ENCODE measurements around the gene STRN4. TPM values are rescaled to one million over a fixed set of nuclear protein-coding genes. Genes with fewer than 3 reads are reported as not detected.
A peak's percentile ranks its signal among the peaks of the same experiment; 100 is the strongest.
"Not testable (repeated sequence)": the region's sequence is repeated elsewhere in the genome, so short reads cannot be mapped to it uniquely, and the experiment has no call there.

The STRN4 gene
- total RNA-seq, 1 experiment from 2014 or later = 143 TPM

GRCh38 chr19:46713781-46714443 lies 32.3 kb downstream of the STRN4 start:
- WGBS (ENCODE audit: extremely low coverage, insufficient read length, low lambda C conversion rate) = no CpG with 5 or more reads among the region's 39 CpGs
- Histone ChIP-seq H2BK15ac (ENCODE audit: low read depth, low read length) (no peak overlapping the region), H4K91ac (ENCODE audit: insufficient read length, low read depth, low read length) (no peak overlapping the region), H2BK120ac (ENCODE audit: low read depth, low read length, poor library complexity, severe bottlenecking) (no peak overlapping the region), H3K79me1 (ENCODE audit: insufficient read depth, low read depth, low read length, poor library complexity, severe bottlenecking) (peaks cover 3% of the 10 kb centered on the region), H3K27ac (ENCODE audit: insufficient read length, low read depth, low read length) (no peak overlapping the region), H4K5ac (ENCODE audit: insufficient read length, low read depth, low read length) (no peak overlapping the region), H3K23me2 (ENCODE audit: insufficient read length, low read depth, low read length, poor library complexity, severe bottlenecking) (peaks cover 15% of the 10 kb centered on the region), H3K9me3 (ENCODE audit: control insufficient read depth, low read depth, low read length) (no peaks in the 10 kb centered on the region), H3K79me2 (ENCODE audit: insufficient read depth, low read length) (no peaks in the 10 kb centered on the region; the same call in 1 of the 2 replicates), H2BK12ac (ENCODE audit: insufficient read length, low read depth, low read length) (no peak overlapping the region), H3K18ac (ENCODE audit: insufficient read length, low read depth, low read length) (peak overlapping the region; percentile 85), H4K8ac (replicated peaks; ENCODE audit: insufficient read length, low read depth, low read length) (no peak overlapping the region), H3K14ac (ENCODE audit: insufficient read depth, low read length) (no peak overlapping the region; the same call in 1 of the 2 replicates), H3K56ac (ENCODE audit: insufficient read length, low read depth, low read length) (no peak overlapping the region), H2BK20ac (ENCODE audit: low read depth, low read length, poor library complexity, severe bottlenecking) (no peak overlapping the region), H2BK5ac (ENCODE audit: insufficient read length, low read length) (no peak overlapping the region), H3K4ac (ENCODE audit: low read depth, low read length) (no peak overlapping the region), H4K20me1 (ENCODE audit: control insufficient read depth, insufficient read depth, insufficient read length) (no peaks in the 10 kb centered on the region), H3K27me3 (ENCODE audit: insufficient read depth, low read length) (no peaks in the 10 kb centered on the region), H2AK5ac (ENCODE audit: insufficient read length, low read length) (no peak overlapping the region), H3T11ph (ENCODE audit: low read length) (no peak overlapping the region), H3K4me2 (ENCODE audit: insufficient read depth, insufficient read length, low read length) (peak overlapping the region; percentile 49), H3K4me1 (ENCODE audit: insufficient read depth, low read length) (no peaks in the 10 kb centered on the region; the same call in 1 of the 2 replicates), H3K9ac (ENCODE audit: extremely low read depth, insufficient read length, low read length) (peak overlapping the region; percentile 50), H2AFZ (ENCODE audit: low read length) (no peak overlapping the region), H3K23ac (ENCODE audit: insufficient read length, low read depth, low read length) (no peak overlapping the region)
- Mint-ChIP-seq H3K27ac (peak overlapping the region; percentile 95 to 99 (median 98)), H3K9me3 (no peaks in the 10 kb centered on the region), H3K27me3 (ENCODE audit: low read depth) (no peaks in the 10 kb centered on the region), H3K4me1 (peaks cover 23 to 32% of the 10 kb centered on the region in 2 experiments), H3K36me3 (ENCODE audit: insufficient read depth in 1 of 3, low read depth in 3 of 3) (peaks cover 6 to 28% (median 25%) of the 10 kb centered on the region in 3 experiments), H3K4me3 (peak overlapping the region; percentile 91 to 97)
- DNase-seq = peak; percentile 94
- TF ChIP-seq CTCF (conservative IDR thresholded peaks at IDR 0.05) = no peak

- Mint-ChIP-seq H3K4me3 (peak overlapping the region; percentile 91 to 97; a peak in 3 of 5 replicates), H3K4me1 (peaks cover 18 to 27% of the 10 kb centered on the region in 2 experiments), H3K36me3 (ENCODE audit: insufficient read depth in 1 of 3, low read depth in 3 of 3) (peaks cover 7 to 35% (median 32%) of the 10 kb centered on the region in 3 experiments)
- H3K27ac Mint-ChIP-seq; H3K4me1 ChIP-seq (ENCODE audit: insufficient read depth, low read length); H3T11ph ChIP-seq (ENCODE audit: low read length); H2AK5ac ChIP-seq (ENCODE audit: insufficient read length, low read length); H3K56ac ChIP-seq (ENCODE audit: insufficient read length, low read depth, low read length); H3K9me3 ChIP-seq (ENCODE audit: control insufficient read depth, low read depth, low read length); H2BK20ac ChIP-seq (ENCODE audit: low read depth, low read length, poor library complexity, severe bottlenecking); H3K4me2 ChIP-seq (ENCODE audit: insufficient read depth, insufficient read length, low read length); H3K18ac ChIP-seq (ENCODE audit: insufficient read length, low read depth, low read length); H3K14ac ChIP-seq (ENCODE audit: insufficient read depth, low read length); H3K79me1 ChIP-seq (ENCODE audit: insufficient read depth, low read depth, low read length, poor library complexity, severe bottlenecking); H4K91ac ChIP-seq (ENCODE audit: insufficient read length, low read depth, low read length); H2BK15ac ChIP-seq (ENCODE audit: low read depth, low read length); H3K9me3 Mint-ChIP-seq; H3K27me3 ChIP-seq (ENCODE audit: insufficient read depth, low read length); H4K8ac ChIP-seq (replicated peaks; ENCODE audit: insufficient read length, low read depth, low read length); H2BK12ac ChIP-seq (ENCODE audit: insufficient read length, low read depth, low read length); H3K79me2 ChIP-seq (ENCODE audit: insufficient read depth, low read length); H3K23ac ChIP-seq (ENCODE audit: insufficient read length, low read depth, low read length); H3K27me3 Mint-ChIP-seq (ENCODE audit: low read depth); DNase-seq; H2BK5ac ChIP-seq (ENCODE audit: insufficient read length, low read length); H4K20me1 ChIP-seq (ENCODE audit: control insufficient read depth, insufficient read depth, insufficient read length); H3K4ac ChIP-seq (ENCODE audit: low read depth, low read length); H3K27ac ChIP-seq (ENCODE audit: insufficient read length, low read depth, low read length); H2AFZ ChIP-seq (ENCODE audit: low read length); H4K5ac ChIP-seq (ENCODE audit: insufficient read length, low read depth, low read length); H2BK120ac ChIP-seq (ENCODE audit: low read depth, low read length, poor library complexity, severe bottlenecking); H3K9ac ChIP-seq (ENCODE audit: extremely low read depth, insufficient read length, low read length): not testable (repeated sequence)
- no CpG with 5 or more reads among the region's 6 CpGs for WGBS (ENCODE audit: extremely low coverage, insufficient read length, low lambda C conversion rate)
- peaks cover 15% of the 10 kb centered on the region for H3K23me2 ChIP-seq (ENCODE audit: insufficient read length, low read depth, low read length, poor library complexity, severe bottlenecking)
Observed at GRCh38 chr19:46712768-46713338, 33.4 kb downstream of the STRN4 start.
